Activated gamma-delta T cell treated with anti-CD3 and anti-CD28 coated beads, Interleukin-2, amount 50 U/mL, for 16 hours (primary cell): Measurements from ENCODE around the gene NKX2-2.

Source experiments
- DNase-seq: peaks from one replicate; pipeline ENCODE4 v3.0.0-alpha.2; 2020; ENCODE audit warnings: low read depth

The NKX2-2 gene

GRCh38 chr20:21513881-21514540 lies at the start of gene NKX2-2:
Gene NKX2-2, minus strand, starts transcription at chr20:21514064. Its CDS starts 395 bp downstream, at chr20:21513669.
- DNase-seq, result no peak

DNA sequence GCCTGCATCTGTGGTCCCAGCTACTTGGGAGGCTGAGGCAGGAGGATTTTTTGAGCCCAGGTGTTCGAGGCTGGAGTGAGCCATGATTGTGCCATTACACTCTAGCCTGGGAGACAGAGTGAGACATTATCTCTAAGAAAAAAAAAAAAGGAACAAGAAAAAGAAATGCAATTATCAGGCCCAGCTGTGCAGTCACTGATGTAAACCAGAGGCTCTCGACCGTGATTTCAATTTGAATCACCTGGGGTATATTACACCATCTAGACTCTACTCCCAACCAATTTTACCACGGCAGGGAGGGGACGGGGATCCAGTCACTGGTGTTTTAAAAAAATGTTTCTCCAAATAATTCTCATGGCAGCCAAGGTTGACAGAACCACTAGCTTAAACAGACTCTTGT lies 48.8 kb upstream of the NKX2-2 start:
- no peak for DNase-seq

DNA sequence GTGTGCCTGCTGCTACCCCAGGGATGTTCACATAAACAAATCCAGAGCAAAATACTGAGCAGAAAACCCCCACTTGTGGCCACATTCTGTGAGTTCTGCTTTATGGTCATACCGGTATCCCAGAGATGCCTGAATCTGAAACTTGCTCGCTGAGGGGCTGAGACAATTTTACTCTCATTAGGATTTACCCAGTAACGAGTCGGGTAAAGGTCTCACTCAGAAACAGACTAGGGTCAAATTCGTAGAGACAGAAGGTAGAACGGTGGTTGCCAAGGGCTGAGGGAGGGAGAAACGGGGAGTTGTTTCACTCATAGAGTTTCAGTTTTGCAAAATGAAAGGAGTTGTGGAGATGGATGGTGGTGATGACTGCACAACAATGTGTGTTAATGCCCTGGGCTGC lies 45.4 kb upstream of the NKX2-2 start:
- DNase-seq, result no peak

- no peak for DNase-seq
These were observed 43.6 kb upstream of the NKX2-2 start for GRCh38 chr20:21557241-21558020.

DNA sequence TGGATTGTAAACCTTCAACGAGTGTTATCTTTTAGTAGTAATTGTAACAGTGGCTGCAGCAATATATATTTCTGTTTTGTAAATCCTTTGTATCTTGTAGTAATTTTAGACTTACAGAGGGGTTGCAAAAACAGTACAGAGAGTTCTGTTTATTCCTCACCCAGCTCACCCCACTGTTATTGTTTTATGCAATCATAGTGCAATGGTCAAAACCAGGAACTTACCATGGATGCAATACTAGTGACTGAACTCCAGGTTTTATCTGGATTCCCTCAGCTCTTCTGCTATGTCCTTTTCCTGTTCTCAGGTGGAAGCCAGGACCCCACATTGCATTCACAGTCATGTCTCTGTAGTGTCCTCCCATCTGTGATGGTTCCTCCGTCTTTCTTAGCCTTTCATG lies 42.5 kb upstream of the NKX2-2 start:
- no peak for DNase-seq

- no peak for DNase-seq
These were observed 41.7 kb upstream of the NKX2-2 start for GRCh38 chr20:21555470-21556120.

DNA sequence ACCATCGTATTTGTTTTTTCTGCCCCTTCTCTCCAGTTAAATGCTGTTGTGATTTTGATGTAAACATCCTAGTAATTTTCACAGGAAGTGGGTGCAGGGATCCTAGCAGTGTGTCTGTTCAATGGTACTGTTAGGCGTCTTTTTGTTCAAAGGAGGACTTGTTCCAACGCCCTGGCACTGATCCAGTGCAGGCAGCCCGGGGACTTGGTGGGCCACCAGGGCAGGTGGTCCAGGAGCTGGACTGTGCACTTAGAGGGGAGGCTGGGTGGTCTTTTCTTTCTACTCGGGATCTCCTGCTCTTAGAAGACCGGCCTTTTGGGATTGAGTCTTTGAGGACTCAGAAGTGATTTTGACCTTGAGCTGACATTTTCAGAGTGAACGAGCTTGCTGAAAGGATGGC lies 41.1 kb upstream of the NKX2-2 start:
- no peak for DNase-seq

- DNase-seq, result no peak
These were observed 40.6 kb upstream of the NKX2-2 start for GRCh38 chr20:21554376-21554890.

- no peak for DNase-seq
These were observed 36.7 kb upstream of the NKX2-2 start for GRCh38 chr20:21550587-21550986.

DNA sequence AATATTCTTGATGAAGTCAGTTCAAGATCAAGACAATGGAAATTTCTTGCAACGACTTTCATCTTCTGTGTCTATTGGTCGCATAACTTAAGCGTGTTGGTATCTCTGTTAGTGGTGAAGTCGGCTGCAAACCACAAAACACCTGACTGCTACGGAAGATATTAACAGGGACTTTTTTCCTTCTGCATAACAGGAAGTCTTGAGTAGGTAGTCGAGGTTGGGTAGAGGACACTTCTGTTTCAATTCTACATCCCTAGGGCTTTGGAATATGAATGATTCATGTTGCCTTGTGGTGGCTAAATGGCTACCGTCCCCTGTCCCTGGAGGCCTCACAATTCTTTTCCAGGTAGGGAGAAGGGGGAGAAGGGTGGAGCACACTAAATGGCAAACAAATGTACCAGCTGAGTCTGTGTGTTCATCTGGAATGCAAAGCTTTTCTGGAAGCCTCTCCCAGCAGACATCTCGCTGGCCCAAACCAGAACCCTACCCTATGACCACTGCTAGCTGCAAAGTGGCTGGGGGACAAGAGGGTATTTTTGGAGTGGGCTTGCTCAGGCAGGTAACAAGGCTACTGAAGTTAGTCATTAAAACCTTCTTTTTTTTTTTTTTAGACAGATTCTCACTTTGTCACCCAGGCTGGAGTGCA lies 34.6 kb upstream of the NKX2-2 start:
- no peak for DNase-seq

DNA sequence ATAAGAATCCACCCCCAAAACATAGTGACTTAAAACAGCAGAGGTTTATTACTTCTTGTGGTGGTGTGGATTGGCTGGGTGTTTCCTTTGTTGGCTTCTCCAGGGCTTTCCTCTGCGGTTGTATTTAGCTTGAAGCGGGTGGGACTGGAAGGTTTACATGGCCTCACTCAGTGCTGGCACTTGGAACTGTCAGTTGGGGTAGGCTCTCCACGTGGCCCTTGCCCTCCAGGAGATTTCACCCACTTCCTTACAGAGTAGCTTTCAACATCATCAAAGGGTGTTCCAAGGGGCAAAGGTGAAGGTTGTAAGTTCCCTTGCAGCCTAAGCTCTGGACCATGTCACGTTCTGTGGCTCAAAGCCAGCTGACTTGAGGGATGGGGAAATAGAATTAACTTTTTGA lies 32.5 kb upstream of the NKX2-2 start:
- DNase-seq, result no peak

DNA sequence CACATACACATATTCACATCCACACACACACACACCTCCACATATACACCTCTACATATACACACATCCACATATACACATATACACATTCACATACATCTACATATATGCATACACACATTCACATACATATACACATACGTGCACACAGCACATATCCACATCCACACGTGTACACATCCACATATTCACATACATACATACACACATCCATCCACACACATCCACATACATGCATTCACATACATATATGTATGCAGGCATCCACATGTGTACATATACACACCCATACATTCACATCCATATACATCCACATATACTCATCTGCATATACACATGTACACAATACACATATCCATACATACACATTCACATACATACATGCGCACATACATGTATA lies 25.6 kb upstream of the NKX2-2 start:
- DNase-seq, result no peak

DNA sequence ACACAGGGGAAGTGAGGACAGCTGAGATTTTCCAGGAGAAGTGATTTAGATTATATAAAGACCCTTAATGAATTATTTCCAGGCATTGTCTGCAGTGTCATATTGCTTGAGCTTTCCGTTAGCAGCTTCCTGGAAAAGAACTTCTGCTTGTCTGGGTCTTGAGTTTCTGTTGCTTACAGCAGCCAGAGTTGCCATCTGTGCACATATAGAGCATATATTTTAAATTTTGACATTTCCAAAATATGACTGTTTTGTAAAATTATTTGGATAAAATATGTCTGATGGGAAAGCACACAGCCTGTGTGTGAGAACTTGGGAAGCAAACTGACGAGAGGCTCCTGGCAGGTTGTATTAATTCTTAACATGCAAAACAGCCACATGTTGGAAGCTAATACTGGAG lies 21.0 kb upstream of the NKX2-2 start:
- no peak for DNase-seq

- DNase-seq, result no peak
These were observed 20.6 kb upstream of the NKX2-2 start for GRCh38 chr20:21534453-21534852.

DNA sequence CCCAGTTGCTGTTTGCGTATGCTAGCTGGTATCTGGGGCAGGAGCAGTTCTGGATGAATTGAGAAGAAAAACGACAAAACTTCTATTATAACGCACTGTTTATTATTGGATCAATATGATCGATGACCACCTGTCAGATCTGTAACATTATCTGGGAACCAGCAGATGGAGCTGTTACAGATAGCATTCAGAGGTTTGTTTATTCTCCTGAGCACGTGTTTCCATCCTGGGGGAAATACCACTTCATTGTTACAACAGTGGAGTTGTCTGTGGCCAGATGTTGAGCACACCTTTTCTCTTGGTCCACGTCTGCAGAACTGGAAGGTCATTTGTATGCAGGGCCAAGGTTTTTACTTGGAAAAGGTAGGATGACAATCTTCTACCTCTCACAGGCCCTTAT lies 16.0 kb upstream of the NKX2-2 start:
- DNase-seq, result no peak

GRCh38 chr20:21528870-21529269 lies 15.0 kb upstream of the NKX2-2 start:
- DNase-seq, result no peak

GRCh38 chr20:21527908-21528307 lies 14.0 kb upstream of the NKX2-2 start:
- no peak for DNase-seq

DNA sequence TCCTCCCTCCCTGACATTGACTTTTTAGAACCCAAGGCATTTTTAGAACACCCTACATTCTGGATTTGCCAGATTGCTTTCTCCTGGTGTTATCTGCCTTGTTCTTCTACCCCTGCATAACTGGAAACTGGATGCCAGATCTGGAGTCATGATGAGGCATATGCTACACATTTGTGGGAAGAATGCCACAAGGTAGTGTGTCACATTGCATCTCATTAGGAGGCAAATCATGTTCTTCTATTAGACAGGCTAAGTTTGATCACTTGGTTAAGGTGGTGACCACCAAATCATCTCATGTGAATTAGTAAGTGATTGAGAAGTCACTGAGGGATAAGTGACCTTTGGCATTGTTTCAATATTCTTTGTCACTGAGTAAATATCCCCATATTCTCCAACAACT lies 12.9 kb upstream of the NKX2-2 start:
- DNase-seq, result no peak

DNA sequence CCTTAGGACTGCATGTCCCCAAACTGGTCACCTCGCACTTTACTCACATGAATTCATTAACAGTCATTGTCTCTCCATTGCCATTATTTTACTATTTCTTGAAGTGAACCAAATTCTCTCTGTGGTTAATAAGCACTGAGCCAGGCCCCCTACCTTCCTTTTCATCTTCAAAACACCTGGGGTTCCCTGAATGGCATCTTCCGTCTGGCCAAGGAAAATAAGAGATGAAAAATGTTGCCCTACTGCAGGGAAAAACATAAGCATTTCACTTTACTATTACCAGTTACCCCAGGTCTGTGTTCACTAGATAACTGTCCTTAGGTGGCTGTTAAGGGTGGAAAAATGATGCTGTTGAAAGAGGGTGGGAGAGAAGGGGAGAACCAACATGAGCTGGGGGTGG lies 10.0 kb upstream of the NKX2-2 start:
- no peak for DNase-seq

GRCh38 chr20:21523281-21523868 lies 9.5 kb upstream of the NKX2-2 start:
- DNase-seq, result no peak

GRCh38 chr20:21522481-21523280 lies 8.8 kb upstream of the NKX2-2 start:
- no peak for DNase-seq
